Lung microvascular endothelial cell (primary cell): ENCODE data around the gene ALKBH4. TPM values are rescaled to one million over a fixed set of nuclear protein-coding genes. Genes with fewer than 3 reads are reported as not detected.
"Not testable (repeated sequence)": the region's sequence is repeated elsewhere in the genome, so short reads cannot be mapped to it uniquely, and the experiment has no call there.

Source experiments
- DNase-seq, 2 donors: peaks; one replicate each; pipeline versions ENCODE4 v3.0.0 to v3.0.0-alpha.2; 2010; ENCODE audit warnings: low read depth in 2 of 2
- total RNA-seq: library from RNA; depleted of rRNA; stranded (reverse); fragments of >200 nt; gene quantifications from 2 replicates; pipeline ENCODE4 v1.2.1, GENCODE V29; 2014

Gene ALKBH4
- total RNA-seq, 1 donor from 2014 or later, result 10.5 TPM

DNA sequence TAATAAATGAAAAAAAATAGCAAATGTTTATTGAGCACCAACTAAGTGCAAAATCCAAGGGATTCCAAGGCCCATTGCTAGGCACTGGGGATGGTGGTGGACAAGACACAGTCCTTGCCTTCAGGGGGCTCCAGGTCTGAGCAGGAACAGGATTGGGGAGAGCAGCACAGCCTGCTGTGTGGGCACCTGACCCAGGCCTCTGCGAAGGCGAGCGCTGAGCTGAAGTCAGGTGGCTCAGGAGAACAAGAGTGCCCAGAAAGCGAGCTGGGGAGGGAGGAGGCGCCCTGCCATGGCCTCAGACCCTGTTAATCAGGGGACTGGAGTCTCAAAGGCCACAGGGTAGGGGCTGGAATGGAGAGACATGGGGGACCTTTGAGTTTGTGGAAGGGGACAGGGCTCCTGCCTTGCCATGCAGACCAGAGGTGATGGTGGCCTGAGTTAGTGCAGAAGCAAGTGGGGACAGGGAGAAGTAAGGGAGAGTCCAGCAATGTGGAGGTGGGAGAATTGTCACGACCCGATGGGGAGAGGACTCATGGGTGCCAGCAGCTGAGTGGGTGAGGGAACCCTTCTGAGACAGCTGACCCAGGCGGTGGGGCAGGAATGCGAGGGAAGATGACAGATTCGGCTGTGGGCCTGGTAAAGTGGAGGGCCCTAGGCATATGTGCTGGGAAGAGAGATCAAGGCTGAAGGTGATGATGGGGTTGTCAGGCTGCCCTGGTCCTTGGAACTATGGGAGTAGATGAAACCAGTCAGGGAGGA, 35.3 kb downstream of the ALKBH4 start:
- no peak for DNase-seq

DNA sequence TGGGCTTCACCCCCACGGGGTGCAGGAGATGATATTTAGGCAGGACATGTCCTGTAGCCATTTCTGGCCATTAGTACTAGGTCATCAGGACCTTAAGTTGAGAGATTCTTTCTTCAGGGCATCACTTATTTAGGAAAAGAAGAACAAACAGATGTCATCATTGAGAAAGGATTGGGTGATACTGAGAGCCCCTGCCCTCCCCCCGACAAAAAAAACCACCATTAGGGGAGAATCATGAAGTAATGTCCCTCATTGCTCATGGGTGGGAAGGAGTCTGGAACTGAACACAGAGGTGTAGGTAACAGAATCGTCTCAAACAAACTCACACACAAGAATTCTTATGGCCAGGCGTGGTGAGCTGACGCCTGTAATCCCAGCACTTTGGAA, 37.7 kb downstream of the ALKBH4 start:
- DNase-seq, result no peak

DNA sequence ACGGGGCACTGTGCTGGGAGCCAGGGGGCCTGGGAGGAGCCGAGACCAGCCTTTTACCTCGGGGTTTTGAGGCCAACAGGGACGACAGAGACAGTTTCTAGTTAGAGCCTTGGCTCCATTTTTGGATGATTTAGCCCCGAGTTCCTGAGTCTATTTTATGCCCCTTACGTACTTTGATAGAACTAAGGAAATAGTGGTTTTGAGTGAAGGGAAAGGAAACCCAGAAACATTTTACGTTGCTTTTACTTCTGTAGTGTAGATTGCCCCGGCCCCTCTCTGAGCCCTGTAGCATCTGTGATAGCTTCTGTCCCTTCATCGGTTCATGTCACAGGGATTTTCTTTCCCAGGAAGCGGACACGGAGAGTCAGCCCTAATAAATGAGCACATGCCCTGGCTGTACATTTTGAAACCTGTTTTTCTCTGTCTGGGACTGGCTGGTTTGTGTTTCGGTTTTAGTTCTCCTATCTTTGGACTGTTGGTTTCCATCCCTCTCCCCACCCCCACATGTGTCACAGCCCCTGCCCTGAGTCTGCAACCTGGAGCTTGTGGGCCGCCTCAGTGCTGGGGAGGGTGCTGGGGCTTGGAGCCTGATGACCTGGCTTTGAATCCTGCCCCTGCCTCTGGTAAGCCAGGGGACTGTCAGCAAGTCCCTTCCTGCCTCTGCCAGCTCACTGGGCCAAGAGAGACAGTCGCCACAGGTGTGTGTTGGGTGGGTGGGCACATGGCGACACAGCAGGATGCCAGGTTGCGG, 38.2 kb downstream of the ALKBH4 start:
- DNase-seq, result no peak

DNA sequence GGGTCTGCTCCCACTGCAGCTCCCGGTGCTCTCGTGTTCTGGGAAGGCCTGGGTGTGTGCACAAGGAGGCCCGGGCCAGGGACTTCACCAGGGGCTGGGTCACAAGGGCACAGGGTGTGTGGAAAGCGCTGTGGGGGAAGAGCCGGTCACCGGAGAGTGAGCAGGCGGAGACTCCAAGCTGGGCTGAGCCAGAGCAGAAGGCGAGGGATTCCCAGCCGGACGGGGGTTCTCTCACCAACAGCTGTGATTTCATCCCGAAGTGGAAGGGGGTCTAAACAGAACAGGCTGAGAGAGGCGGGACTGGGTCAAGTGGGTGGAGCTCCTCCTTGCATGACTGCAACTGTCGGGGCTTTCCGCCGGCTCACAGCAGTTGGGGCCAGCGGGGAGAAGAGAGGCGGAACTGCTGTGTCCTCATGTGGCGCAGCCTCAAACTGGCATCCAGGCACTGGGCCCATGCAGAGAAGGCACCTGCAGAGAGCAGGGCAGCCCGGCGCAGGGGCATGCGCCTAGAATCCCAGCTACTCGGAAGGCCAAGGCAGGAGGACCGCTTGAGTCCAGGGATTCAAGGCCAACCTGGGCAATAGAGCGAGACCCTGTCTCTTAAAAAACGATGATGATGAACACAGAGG, 38.9 kb downstream of the ALKBH4 start:
- no peak for DNase-seq

DNA sequence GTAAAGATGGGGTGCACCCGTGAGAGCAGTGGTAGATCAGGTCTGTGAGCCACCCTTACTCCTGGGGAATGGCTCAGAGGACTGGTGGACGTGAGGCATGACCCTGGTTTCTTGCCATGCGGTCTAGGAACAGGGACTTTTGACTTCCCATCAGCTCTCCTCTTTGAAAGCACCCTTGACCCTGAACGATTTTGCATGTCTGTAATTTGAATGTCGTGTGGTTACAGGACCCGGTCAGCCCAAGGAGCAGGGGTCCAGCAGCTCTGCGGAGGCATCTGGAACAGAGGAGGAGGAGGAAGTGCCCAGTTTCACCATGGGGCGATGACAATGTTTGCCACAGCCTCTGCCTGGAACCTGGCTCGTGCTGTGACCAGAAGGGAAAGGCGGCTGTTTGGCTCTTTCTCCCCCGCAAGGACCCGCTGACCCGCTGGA, 39.9 kb downstream of the ALKBH4 start:
- DNase-seq, result no peak

DNA sequence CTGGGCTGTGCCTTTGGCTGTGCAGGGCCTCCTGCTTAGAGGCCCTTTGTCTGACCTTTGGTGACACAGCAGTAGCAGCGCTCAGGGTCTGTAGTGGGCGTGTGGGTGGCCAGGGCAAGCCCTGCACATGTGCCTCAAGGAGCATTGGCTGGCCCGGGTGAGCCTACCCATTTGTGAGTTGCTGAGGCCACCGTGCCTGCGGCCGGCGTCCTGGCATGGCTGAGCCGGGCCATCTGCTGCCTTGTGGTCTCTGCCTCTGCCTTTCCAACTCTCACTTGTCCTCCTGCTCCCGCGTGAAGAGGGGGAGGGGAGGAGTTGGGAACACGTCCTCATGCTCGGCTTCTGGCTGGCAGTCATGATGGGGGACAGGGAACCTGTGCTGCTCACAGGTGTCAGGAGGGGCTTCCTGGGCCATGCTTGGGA, 40.5 kb downstream of the ALKBH4 start:
- DNase-seq, result no peak

DNA sequence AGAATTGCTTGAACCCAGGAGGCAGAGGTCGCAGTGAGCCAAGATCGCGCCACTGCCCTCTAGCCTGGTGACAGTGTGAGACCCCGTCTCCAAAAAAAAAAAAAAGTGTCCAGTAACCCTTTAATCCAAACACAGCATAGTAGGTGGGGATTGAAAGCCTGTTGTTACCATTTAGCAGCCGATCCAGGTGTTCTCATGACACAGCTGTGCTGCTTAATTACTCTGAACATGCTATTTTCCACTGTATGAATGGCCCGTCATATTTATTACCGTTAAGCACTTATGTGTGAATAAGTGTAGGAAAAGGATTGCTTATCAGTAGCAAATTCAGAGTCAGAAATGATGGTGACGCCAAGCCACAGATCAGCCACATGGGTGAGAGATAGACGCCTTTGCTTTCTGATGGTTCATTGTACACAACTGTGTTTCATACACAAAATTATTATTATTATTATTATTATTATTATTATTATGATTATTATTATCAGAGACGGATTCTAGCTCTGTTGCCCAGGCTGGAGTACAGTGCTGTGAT, 42.9 kb downstream of the ALKBH4 start:
- no peak for DNase-seq

DNA sequence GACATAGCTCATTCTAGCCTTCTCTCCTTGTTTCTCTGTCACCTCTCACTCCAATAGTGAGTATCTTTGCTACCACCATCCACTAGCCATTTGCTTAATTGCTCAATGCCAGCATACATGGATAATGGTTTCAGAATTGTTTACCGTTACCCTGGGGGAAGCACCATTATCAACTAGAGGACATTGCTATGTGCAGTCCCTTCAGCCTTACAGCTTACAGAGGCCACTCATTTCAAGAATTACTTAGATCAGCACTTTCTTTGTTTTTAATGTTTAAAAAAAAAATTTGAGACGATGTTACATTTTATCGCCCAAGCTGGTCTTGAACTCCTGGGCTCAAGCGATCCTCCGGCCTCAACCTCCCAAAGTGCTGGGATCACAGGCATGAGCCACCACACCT, 46.1 kb downstream of the ALKBH4 start:
- no peak for DNase-seq

DNA sequence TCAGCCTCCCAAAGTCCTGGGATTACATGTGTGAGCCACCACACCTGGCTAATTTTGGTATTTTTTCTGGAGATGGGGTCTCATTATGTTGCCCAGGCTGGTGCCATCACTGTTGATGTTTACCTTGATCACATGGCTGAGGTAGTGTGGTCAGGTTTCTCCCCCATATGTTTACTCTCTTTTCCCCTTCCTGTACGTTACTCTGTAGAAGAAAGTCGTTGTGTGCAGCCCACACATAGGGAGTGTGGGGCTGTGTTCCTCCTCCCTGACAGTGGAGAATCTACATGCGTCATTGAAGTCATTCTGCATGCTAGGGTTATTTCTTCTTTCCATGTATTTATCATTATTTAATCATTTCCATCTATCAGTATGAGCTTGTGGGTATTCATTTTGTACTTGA, 47.6 kb downstream of the ALKBH4 start:
- DNase-seq, result no peak

DNA sequence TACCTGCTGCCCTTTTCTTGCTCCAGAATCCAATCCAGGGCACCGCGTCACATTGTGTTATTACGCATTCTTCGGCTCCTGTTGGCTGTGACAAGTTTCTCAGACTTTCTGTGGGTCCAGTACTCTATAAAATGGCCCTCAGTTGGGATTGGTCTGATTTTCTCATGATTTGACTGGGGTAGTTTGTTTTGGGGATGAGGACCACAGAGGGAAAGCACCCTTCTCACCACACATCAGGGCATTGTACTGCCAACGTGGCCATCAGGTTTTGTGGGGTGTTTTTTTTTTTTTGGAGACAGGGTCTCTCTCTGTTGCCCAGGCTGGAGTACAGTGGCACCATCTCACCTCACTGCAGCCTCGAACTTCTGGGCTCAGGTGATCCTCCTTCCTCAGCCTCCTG, 48.3 kb downstream of the ALKBH4 start:
- DNase-seq, result no peak

DNA sequence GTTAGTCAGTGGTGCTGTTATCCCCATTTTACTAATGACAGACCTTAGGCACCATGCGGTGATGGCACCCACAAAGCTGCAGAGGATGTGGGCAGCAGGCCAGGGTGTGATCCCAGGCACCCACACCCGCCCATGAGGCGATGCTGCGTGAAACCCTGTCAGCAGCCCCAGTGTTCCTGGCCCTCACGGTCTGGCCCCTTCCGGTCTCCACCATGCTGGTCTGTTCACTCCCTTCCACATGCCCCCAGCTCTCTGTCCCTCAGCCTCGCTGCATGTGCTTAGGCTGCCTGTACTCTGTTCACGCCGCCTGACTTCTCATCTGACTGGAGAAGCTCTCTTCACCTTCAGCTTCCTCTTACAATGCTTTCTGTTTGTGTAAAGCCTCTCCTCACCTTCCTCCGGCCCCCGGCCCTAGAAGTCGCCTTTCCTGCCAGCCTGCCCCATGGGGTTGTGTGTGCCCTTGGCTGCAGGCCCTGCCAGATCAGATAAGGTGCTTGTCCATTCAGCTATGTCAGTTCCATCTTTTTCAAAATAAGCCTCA, 48.9 kb downstream of the ALKBH4 start:
- peak; percentile 28 to 40 for DNase-seq

DNA sequence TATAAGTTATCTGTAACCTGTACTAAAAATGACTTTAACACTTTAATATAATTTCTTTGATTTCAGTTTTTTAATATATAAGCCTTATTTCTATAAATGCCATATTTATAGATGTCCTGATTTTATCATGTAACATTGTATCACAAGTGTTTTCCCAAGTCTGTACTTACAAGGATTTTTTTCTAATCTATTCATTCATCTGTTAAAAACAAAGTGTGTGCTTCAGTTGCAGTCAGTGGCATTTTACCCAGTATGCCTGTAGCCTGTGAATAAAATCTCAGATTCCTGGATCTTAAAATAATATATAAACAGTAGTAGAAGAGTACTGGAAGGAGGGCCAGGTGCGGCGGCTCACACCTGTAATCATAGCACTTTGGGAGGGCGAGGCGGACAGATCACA, 51.1 kb downstream of the ALKBH4 start:
- no peak for DNase-seq

DNA sequence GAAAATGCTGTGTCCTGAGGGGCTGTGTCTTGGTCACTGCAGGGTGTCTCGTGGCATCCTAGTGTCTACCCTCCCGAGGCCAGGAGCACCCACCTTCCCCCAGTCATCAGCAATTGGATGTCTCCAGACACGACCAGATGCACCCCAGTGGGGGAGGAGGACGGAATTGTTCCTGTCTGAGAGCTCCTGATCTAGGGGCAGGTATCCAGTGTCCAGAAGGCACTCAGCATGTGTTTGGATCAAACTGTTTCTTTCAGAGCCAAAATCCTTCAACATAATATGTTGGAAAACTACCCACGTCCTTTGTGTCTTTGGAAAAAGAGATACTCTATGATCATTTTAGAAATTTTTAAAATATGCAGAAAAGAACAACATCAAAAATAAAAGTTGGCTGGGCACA, 51.6 kb downstream of the ALKBH4 start:
- DNase-seq, result no peak

DNA sequence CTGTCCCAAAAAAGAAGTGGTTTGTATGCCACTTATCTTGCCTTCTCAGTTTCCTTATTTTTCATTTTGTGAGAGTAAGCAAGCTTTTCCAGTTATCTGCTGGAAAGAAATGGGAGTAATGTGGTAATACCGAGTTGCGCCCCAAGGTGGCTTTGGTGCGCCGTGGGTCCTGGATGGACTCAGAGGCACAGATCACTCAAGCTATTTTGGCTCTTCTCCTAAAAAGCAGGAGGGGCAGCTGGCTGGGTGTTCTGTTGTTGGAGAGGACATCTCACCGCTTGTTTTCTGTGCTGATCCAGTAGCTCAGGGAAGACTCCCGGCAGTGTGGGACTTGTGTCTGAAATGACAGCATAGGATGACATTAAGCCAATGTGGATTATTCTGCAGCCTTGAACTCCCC, 52.1 kb downstream of the ALKBH4 start:
- peak; percentile 52 to 68 for DNase-seq

DNA sequence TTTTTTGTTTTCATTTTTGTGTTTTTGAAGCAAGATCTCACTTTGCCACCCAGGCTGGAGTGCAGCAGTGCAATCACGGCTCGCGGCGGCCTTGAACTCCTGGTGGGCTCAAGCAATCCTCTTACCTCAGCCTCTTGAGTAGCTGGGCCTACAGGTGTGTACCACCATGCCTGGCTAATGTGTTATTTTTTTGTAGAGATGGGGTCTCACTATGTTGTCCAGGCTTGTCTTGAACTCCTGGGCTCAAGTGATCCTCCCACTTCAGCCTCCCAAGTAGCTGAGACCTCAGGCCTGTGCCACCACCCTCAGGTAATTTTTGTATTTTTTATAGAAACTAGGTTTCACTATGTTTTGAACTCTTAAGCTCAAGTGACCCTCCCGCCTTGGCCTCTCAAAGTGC, 53.7 kb downstream of the ALKBH4 start:
- DNase-seq, result no peak

DNA sequence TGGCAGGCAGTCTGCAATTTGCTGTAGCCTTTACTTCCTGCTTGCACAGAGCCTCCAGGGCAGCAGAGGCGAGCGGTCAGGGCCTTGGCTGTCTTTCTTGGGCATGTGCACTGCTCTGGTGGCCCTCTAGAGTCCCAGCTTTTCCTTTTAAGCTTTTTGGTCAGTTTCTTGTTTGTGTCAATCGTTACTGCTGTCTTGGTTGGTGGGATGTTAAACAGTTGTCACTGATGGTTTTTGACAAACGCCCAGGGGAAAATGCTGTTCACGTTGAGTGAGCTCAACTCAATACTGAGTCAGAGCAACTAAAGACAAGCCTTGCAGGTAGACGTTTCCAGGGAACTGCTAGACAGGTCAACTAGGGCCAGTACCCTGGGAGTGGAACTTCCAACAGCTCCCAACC, 54.5 kb downstream of the ALKBH4 start:
- DNase-seq, result no peak

DNA sequence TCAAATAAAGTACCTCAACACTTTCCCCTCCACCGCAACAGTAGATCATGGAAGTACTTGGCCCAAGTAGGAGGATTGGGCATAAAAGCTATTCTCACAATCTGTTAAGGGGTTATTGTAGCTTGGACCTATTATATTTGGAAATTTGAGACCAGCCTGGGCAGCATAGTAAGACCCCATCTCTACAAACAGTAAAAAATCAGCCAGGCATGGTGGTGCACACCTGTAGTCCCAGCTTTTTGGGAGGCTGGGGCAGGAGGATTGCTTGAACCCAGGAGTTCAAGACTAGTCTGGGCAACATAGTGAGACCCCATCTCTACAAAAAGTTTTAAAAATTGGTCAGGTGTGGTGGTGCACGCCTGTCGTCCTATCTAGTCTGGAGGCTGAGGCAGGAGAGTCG, 55.3 kb downstream of the ALKBH4 start:
- no peak for DNase-seq

DNA sequence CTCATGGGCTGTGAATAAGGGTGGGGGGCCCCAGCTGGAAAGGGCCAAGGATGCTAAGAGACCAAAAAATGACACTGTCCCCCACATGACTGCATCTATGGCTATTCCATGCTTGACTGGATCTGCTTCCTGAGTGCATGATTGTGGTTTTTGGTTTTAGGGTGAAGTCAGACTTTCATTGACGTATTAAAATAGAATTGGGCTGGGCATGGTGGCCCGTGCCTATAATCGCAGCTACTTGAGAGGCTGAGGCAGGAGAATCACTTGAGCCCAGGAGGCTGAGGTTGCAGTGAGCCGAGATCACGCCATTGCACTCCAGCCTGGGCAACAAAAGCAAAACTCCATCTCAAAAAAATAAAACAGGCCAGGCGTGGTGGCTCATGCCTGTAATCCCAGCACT, 56.1 kb downstream of the ALKBH4 start:
- DNase-seq, result not testable (repeated sequence)

DNA sequence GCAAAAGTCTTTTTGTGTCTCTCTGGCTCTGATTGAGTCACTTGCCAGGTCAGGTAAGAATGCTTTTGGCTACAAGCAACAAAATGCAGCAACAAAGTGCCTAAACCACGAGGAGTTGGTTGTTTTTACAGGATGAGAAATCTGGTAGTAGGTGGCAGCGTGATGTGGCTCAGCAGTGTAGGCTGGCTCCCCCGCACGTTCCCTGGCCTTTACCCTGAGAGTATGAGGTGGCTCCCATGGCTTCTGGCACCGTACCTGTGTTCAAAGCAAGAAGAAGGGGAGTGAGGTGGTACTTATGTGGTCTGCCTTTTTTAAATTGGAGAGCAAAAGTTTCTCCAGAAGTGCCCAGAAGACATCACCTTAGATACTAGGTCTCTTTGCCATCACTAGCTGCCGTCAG, 56.8 kb downstream of the ALKBH4 start:
- DNase-seq, result no peak
